K562 (cell line): ENCODE data around the gene DDX41. TPM values are rescaled to one million over a fixed set of nuclear protein-coding genes. Genes with fewer than 3 reads are reported as not detected.

Experiments used
- PHF8 ChIP-seq: fragments of 200-600 bp; sonication (generic); IDR thresholded peaks from 2 replicates; pipeline ENCODE4 v1.6.1; 2012; ENCODE audit warnings: mixed run types, mild to moderate bottlenecking, inconsistent platforms, low read length, moderate library complexity, borderline replicate concordance
- polyA plus RNA-seq, 8 experiments: library from polyadenylated mRNA; depleted of rRNA in 4 of 8; stranded (reverse) in 5 of 8; unstranded in 3 of 8; fragments of >200 nt; fragmentation: Nextera tagmentation in 2 of 8; fragmentation: Illumina TruSeq in 1 of 8; extraction: Ambion mirVana in 2 of 8; extraction: Trizol in 1 of 8; gene quantifications; 2 replicates each; pipeline versions ENCODE4 v1.2.1 to v1.2.3, GENCODE V29; 2011 to 2014; ENCODE audit warnings: inconsistent platforms in 1 of 8, missing spikeins in 1 of 8
- total RNA-seq, 7 experiments: library from RNA; depleted of rRNA in 6 of 7; stranded (reverse); fragments of >200 nt in 6 of 7; fragmentation: Illumina TruSeq in 2 of 7; extraction: Trizol in 2 of 7; gene quantifications; 2 replicates each; pipeline versions ENCODE4 v1.2.1 to v1.2.3, GENCODE V29; 2011 to 2021; ENCODE audit warnings: low replicate concordance in 1 of 7
- TF ChIP-seq, protein P1 (sequence below), 2 experiments: IDR thresholded peaks; 2 replicates each; pipeline ENCODE4 v1.6.1; 2011; ENCODE audit warnings: borderline replicate concordance in 1 of 2, control low read depth in 1 of 2, low read depth in 1 of 2, low read length in 1 of 2, mild to moderate bottlenecking in 1 of 2, mixed read lengths in 1 of 2, moderate library complexity in 1 of 2; ENCODE audit not compliant: insufficient read depth in 1 of 2, insufficient read length in 1 of 2, poor library complexity in 1 of 2, severe bottlenecking in 1 of 2; ENCODE audit errors: extremely low read depth in 1 of 2
- TF ChIP-seq, protein P2 (sequence below), 2 experiments: fragments of 450-650 bp; conservative IDR thresholded peaks; 2 replicates each; pipeline ENCODE4 v1.6.1; 2017; ENCODE audit warnings: mild to moderate bottlenecking in 2 of 2, moderate library complexity in 2 of 2
- TF ChIP-seq, protein P3 (sequence below), 3 experiments: fragments of 200-800 bp in 1 of 3; fragments of 250-450 bp in 1 of 3; fragments of 450-650 bp in 1 of 3; sonication (Bioruptor Pico) in 1 of 3; sonication (Bioruptor generic) in 1 of 3; formaldehyde crosslinking in 1 of 3; IDR thresholded peaks; 2 replicates each; pipeline versions ENCODE4 v1.6.1 to v1.8.0; 2016 to 2022; ENCODE audit warnings: mild to moderate bottlenecking in 2 of 3, missing genetic modification characterization in 2 of 3, missing compliant biosample characterization in 1 of 3, moderate library complexity in 1 of 3

DDX41 gene
- total and polyA plus RNA-seq, 9 of the 15 experiments (the other 6 are each of a cell fraction or from before 2014, with no cell fraction given), result 38.2 to 284 (median 116) TPM

DNA sequence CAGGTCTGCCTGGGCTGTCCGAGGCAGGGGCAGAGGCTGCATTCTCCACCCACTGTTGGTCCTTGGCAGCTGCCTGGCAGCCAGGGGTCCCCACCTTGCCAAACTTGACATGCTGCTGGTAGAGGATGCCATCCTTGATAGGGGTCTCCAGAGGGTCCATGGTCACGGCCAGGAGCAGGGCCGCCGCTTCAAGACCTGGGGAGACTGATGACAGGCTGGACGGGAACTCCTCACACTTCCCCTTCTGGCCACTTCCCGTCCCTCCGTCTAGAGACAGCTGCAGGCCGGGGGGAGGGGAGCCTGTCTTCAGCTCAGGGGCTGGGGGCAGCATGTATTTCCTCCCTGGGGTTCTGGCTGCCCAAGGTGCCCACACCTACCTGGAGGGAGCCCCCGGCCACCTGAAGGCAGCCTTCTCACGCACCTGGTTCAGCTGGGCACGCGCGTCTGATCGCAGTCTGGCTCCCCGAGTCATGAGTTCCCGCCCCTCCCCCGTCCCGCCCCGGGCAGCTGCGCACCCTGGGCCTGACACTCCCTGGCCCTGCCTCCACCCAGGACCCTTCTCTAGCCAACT, 7.3 kb downstream of the DDX41 start, which contains the start of gene DOK3 (continued):
- TF ChIP-seq, protein P1, sequence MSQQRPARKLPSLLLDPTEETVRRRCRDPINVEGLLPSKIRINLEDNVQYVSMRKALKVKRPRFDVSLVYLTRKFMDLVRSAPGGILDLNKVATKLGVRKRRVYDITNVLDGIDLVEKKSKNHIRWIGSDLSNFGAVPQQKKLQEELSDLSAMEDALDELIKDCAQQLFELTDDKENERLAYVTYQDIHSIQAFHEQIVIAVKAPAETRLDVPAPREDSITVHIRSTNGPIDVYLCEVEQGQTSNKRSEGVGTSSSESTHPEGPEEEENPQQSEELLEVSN (IDR thresholded peaks at IDR 0.05; ENCODE audit: borderline replicate concordance in 1 of 2, extremely low read depth in 1 of 2, insufficient read depth in 1 of 2, insufficient read length in 1 of 2, low read depth in 1 of 2, low read length in 1 of 2, poor library complexity in 1 of 2, severe bottlenecking in 1 of 2), result peak in 1 of 2 experiments; percentile 61
- TF ChIP-seq, protein P2, sequence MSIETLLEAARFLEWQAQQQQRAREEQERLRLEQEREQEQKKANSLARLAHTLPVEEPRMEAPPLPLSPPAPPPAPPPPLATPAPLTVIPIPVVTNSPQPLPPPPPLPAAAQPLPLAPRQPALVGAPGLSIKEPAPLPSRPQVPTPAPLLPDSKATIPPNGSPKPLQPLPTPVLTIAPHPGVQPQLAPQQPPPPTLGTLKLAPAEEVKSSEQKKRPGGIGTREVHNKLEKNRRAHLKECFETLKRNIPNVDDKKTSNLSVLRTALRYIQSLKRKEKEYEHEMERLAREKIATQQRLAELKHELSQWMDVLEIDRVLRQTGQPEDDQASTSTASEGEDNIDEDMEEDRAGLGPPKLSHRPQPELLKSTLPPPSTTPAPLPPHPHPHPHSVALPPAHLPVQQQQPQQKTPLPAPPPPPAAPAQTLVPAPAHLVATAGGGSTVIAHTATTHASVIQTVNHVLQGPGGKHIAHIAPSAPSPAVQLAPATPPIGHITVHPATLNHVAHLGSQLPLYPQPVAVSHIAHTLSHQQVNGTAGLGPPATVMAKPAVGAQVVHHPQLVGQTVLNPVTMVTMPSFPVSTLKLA (conservative IDR thresholded peaks at IDR 0.05), result peak; percentile 18 to 35; a peak in 1 of 4 replicates
- TF ChIP-seq, protein P3, sequence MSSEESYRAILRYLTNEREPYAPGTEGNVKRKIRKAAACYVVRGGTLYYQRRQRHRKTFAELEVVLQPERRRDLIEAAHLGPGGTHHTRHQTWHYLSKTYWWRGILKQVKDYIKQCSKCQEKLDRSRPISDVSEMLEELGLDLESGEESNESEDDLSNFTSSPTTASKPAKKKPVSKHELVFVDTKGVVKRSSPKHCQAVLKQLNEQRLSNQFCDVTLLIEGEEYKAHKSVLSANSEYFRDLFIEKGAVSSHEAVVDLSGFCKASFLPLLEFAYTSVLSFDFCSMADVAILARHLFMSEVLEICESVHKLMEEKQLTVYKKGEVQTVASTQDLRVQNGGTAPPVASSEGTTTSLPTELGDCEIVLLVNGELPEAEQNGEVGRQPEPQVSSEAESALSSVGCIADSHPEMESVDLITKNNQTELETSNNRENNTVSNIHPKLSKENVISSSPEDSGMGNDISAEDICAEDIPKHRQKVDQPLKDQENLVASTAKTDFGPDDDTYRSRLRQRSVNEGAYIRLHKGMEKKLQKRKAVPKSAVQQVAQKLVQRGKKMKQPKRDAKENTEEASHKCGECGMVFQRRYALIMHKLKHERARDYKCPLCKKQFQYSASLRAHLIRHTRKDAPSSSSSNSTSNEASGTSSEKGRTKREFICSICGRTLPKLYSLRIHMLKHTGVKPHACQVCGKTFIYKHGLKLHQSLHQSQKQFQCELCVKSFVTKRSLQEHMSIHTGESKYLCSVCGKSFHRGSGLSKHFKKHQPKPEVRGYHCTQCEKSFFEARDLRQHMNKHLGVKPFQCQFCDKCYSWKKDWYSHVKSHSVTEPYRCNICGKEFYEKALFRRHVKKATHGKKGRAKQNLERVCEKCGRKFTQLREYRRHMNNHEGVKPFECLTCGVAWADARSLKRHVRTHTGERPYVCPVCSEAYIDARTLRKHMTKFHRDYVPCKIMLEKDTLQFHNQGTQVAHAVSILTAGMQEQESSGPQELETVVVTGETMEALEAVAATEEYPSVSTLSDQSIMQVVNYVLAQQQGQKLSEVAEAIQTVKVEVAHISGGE (CRISPR knock-in tag; IDR thresholded peaks at IDR 0.05), result peak in 1 of 3 experiments; percentile 55; a peak in 2 of 6 replicates
- TF ChIP-seq PHF8, result peak; percentile 47; the same call in 1 of the 2 replicates
- TF ChIP-seq, all 486 proteins: peak for 40
